ENCODE data around the gene RAPGEF3.

Gene RAPGEF3

DNA sequence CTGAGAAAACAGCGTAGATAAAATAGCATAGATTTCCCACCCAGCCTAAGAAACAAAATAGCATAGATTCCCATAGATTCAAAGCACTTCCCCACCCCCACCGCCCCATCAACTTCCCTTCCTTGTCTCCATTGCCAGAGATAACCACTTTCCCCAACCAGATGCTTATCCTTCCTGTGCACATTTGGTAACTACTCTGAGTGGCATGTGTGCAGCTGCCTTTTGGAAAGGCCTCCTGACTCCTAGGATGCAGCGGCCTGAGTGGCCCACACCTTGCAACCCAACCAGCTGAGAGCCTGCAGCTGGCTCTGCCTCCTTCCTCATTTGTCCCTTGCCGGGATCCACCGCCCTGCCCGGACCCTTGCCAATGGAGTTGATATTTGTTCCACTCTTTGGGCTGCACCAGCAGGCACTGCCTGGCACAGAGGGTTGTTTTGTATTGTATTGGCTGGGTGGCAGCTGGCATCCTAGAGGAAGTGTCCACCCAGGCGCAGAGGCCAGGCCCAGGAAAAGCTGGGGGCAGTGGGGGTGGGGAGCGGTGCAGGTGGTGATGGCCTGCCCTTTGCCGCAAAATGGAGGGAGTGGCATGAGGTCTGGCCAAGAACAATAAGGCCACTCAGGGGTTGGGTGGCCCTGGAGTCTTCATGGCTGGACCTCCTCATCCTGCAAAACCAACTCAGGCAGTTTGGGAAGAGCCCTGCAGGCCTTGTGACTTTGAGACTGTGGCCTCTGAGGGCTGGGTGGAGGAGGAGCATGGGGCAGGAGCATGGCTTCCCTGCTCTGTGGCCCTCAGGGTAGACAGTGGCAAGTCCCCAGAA, 19.3 kb upstream of the RAPGEF3 start:
- TF ChIP-seq, protein P1, sequence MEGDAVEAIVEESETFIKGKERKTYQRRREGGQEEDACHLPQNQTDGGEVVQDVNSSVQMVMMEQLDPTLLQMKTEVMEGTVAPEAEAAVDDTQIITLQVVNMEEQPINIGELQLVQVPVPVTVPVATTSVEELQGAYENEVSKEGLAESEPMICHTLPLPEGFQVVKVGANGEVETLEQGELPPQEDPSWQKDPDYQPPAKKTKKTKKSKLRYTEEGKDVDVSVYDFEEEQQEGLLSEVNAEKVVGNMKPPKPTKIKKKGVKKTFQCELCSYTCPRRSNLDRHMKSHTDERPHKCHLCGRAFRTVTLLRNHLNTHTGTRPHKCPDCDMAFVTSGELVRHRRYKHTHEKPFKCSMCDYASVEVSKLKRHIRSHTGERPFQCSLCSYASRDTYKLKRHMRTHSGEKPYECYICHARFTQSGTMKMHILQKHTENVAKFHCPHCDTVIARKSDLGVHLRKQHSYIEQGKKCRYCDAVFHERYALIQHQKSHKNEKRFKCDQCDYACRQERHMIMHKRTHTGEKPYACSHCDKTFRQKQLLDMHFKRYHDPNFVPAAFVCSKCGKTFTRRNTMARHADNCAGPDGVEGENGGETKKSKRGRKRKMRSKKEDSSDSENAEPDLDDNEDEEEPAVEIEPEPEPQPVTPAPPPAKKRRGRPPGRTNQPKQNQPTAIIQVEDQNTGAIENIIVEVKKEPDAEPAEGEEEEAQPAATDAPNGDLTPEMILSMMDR (conservative IDR thresholded peaks at IDR 0.05), result no peak
- no peak overlapping the region for H3K27ac ChIP-seq

- TF ChIP-seq, protein P1 (conservative IDR thresholded peaks at IDR 0.05), result no peak
- no peak overlapping the region for H3K27ac ChIP-seq
Observed at GRCh38 chr12:47777151-47777550, 18.5 kb upstream of the RAPGEF3 start.

GRCh38 chr12:47776471-47777143, 17.9 kb upstream of the RAPGEF3 start:
- H3K27ac ChIP-seq, result no peak overlapping the region
- TF ChIP-seq, protein P1 (conservative IDR thresholded peaks at IDR 0.05), result no peak

GRCh38 chr12:47775100-47775911, 16.6 kb upstream of the RAPGEF3 start:
- H3K27ac ChIP-seq, result no peak overlapping the region
- TF ChIP-seq, protein P1 (conservative IDR thresholded peaks at IDR 0.05), result no peak

GRCh38 chr12:47774663-47775062, 16.0 kb upstream of the RAPGEF3 start:
- H3K27ac ChIP-seq, result no peak overlapping the region
- TF ChIP-seq, protein P1 (conservative IDR thresholded peaks at IDR 0.05), result no peak

GRCh38 chr12:47773858-47774580, 15.3 kb upstream of the RAPGEF3 start:
- peak overlapping the region; percentile 80 for H3K27ac ChIP-seq
- TF ChIP-seq, protein P1 (conservative IDR thresholded peaks at IDR 0.05), result no peak

Measured in VCaP (cell line).